Dermis microvascular lymphatic vessel endothelial cell (primary cell): ENCODE results near the gene BICDL1. TPM values are rescaled to one million over a fixed set of nuclear protein-coding genes. Genes with fewer than 3 reads are reported as not detected.
"Not testable (repeated sequence)": the region's sequence is repeated elsewhere in the genome, so short reads cannot be mapped to it uniquely, and the experiment has no call there.

Source experiments
- DNase-seq, 2 donors: peaks; one replicate each; pipeline versions ENCODE4 v3.0.0 to v3.0.0-alpha.2; 2010; ENCODE audit warnings: low read depth in 2 of 2
- total RNA-seq: library from RNA; depleted of rRNA; stranded (reverse); fragments of >200 nt; gene quantifications from 2 replicates; pipeline ENCODE4 v1.2.1, GENCODE V29; 2014

Gene BICDL1
- total RNA-seq, 1 donor from 2014 or later = not detected

DNA sequence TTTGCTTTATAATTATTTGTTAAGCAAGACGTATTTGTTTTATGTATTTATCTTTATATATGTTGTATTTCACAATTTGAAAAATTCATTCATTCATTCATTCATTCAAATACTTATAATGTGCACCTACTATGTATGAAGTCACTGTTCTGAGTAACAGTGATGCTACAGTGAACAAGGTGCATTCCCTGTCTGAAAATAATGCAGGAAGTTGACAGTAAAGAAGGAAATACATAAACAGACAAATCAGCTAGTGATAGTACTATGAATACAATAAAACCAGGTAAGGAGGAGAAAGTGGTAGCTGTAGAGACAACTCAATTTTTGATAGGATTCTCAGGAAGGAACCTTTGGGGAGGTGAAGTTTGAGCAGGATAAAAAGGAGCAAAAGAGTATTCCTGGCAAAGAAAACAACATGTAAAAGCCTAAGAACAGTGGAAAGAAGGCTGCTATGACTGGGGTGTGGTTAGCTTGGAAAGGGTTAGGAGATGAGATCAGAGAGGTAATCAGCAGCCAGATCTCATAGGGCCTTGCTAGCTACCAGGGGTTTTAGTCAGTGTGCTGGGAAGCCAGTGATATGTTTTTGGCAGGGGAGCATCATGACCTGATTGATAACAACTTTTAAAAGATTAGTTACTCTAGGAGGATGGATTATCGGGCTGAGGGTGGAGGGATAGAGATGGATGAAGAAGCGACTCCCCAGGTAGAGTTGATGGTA, 17.4 kb downstream of the BICDL1 start:
- no peak for DNase-seq

DNA sequence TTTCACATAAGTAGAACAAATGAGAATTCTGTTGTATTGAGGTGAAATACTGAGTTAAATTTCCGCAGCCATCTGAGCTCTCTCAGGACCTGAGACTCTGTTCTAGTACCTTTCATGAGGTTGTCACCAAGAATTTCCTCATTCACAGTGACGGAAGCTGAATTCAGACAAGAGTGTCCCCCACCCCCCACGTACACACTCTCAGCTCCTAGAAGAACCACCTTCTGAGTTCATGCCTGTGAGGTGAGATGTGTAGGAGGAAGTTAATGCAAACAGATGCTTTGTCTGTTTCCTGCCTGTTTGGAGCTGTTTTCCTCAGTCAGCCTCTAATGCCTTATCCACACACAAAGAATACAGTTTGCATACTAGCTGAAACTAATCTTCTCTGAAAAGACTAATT, 18.2 kb downstream of the BICDL1 start:
- DNase-seq = no peak

GRCh38 chr12:120010661-120011230, 21.7 kb downstream of the BICDL1 start:
- DNase-seq = no peak

- peak; percentile 27 to 35 for DNase-seq
Measured at GRCh38 chr12:120012067-120012621, 23.1 kb downstream of the BICDL1 start.

GRCh38 chr12:120013659-120014380, 24.8 kb downstream of the BICDL1 start:
- DNase-seq = no peak

- DNase-seq = not testable (repeated sequence)
Measured at GRCh38 chr12:120014381-120014735, 25.3 kb downstream of the BICDL1 start.

DNA sequence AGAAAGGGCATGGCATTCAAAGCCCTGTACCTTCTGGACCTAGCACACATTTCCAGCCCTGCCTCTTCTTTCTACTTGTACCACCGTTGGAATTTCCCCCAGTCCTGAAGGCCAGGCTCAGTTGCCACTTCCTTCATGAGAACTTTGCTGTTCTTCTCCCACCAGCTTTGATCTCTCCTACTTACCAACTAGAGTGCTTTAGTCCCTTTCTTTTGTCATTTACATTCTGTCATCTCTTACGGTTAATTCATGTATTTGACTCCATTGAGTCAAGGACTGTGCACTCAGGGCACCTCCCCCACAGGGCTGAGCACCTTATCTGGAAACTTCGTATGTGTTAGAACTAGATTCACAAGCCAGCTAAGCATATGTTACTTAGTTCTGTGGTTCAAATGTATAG, 26.3 kb downstream of the BICDL1 start:
- no peak for DNase-seq

DNA sequence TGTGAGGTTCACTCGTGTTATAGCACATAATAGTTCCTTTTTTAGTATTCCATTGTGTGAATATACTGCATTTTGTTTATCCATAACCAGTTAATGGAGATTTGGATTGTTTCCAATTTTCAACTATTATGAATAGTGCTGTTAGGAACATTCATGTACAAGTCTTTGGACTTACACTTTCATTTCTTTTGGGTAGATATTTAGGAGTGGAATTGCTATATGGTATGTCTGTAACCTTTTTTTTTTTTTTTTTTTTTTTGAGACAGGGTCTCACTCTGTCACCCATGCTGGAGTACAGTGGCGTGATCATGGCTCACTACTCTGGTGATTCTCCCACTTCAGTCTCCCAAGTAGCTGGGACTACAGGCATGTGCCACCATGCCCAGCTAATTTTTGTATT, 27.2 kb downstream of the BICDL1 start:
- not testable (repeated sequence) for DNase-seq

GRCh38 chr12:120019197-120019596, 30.2 kb downstream of the BICDL1 start:
- no peak for DNase-seq

GRCh38 chr12:120019938-120020337, 30.9 kb downstream of the BICDL1 start:
- no peak for DNase-seq

- DNase-seq = no peak
Measured at GRCh38 chr12:120024193-120024592, 35.2 kb downstream of the BICDL1 start.

DNA sequence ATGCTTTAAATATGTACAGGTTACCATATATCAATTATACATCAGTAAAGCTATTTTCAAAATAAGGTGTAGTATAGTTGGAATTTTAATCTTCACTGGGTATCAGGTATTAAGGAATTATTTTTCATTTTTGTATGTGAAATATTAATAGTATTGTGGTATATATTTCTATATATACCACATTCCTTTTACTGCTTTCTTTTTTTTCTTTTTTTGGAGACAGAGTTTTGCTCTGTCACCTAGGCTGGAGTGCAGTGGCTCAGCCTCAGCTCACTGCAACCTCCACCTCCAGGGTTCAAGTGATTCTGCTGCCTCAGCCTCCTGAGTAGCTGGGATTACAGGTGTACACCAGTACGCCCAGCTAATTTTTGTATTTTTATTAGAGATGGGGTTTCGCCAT, 36.6 kb downstream of the BICDL1 start:
- DNase-seq = no peak

DNA sequence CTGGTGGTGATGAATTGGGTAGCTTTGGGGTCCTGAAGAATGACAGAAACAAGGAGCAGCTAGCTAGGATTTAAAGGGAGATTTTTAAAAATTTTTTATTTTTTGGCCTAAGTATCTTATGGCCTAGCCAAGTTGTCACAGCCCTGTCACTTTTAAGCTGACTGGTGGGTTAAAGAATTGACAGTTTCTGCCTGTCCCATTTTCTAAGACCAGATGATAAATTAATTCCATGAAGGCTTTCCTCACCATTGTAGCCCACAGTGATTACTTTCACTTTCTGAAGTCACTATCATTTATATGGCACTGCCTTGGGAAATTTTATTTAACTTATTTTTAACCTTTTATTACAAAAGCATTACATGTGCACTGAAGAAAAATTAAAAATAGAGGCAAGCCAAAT, 43.2 kb downstream of the BICDL1 start:
- DNase-seq = no peak

DNA sequence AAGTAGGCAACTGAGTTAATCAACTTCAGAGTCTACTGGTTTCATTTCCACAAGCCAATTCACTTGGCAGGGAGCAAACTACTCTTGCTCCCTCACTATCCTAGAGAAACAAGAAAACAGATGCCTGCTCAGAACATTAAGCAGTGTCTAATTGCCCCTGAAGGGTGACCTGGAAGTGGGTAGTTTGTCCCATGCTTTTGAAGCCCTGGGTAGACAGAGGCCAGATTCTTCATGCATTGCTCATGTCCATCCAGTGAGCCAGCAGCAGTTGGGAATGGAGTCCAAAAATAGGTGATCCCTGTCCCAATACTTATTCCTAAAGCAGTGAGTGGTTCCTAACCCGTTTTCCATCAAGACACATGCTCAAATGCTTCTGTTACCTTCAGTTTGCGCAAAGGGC, 48.8 kb downstream of the BICDL1 start:
- DNase-seq = no peak

GRCh38 chr12:120039711-120040110, 50.7 kb downstream of the BICDL1 start:
- DNase-seq = no peak

DNA sequence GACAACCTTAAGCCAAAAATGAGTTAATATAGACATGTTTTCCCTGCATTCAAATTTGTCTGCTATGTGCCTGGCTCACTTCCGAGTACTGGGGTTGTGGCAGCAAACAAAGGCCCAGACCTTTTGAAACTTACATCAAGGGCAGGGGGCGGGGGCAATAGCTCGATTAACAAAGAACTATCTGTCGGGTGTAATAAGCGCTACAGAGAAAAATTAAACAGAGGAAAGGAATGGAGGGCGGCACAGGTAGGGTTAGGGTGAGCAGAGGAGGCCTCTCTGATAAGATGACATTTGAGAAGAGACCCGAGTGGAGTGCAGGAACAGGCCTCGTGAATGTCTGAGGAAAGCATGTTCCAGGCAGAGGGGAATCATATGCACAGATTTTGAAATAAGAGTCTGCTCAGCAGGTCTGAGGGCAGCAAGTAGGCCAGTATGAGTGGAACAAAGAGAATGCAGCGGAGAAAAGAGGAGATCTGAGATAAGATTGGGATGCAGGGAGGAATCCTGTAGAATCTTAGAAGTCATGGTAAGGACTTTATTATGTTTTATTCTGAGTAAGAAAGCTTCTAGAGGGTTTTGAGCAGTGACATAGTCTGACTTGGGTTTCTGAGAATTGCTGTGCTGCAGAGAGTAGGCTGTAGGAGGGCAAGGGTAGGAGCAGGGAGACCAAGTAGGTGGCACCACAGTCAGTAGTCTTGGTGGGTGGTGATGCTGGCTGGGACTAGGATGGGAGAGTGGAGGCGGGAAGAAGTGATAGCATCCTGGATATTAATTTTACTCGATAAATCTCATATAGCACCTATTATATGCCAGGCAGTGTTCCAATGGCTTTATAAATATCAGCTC, 52.6 kb downstream of the BICDL1 start:
- no peak for DNase-seq

DNA sequence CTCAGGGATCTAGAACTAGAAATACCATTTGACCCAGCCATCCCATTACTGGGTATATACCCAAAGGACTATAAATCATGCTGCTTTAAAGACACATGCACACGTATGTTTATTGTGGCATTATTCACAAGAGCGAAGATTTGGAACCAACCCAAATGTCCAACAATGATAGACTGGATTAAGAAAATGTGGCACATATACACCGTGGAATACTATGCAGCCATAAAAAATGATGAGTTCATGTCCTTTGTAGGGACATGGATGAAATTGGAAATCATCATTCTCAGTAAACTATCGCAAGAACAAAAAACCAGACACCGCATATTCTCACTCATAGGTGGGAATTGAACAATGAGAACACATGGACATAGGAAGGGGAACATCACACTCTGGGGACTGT, 56.3 kb downstream of the BICDL1 start:
- not testable (repeated sequence) for DNase-seq

- no peak for DNase-seq
Measured at GRCh38 chr12:120047072-120047471, 58.0 kb downstream of the BICDL1 start.

GRCh38 chr12:120048263-120048662, 59.2 kb downstream of the BICDL1 start:
- DNase-seq = no peak

- no peak for DNase-seq
Measured at GRCh38 chr12:120049426-120049825, 60.4 kb downstream of the BICDL1 start.

GRCh38 chr12:120051535-120051934, 62.5 kb downstream of the BICDL1 start:
- no peak for DNase-seq

DNA sequence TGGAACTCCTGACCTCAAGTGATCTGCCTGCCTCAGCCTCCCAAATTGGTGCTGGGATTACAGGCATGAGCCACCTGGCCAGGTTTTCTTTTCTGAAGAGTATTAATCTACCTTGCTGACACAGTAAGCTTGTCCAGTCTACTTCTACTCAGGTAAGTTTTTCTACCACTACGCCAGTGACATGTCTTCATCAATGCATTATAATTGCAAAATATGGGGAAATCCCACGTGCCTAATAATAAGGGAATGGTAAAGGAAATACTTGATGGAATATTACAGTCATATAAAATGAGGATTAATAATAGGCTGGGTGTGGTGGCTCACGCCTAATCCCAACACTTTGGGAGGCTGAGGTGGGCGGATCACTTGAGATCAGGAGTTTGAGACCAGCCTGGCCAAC, 65.3 kb downstream of the BICDL1 start:
- no peak for DNase-seq
